PC-9 (cell line): ENCODE measurements around the gene PRRG2. TPM values are rescaled to one million over a fixed set of nuclear protein-coding genes. Genes with fewer than 3 reads are reported as not detected.

Source experiments
- BruUV-seq: library from RNA; stranded (reverse); fragments of 400-500 nt; replicated peaks from 2 replicates; lab custom pipeline; 2021; lab: Mats Ljungman, UMichigan
- CTCF ChIA-PET: fragments of 300-600 bp; sonication (Branson Sonifier 250); formaldehyde crosslinking; loops from one replicate; lab custom pipeline; 2022; ENCODE audit warnings: antibody characterized with exemption; lab: Charles Lee
- POLR2A ChIA-PET: fragments of 300-600 bp; sonication (Branson Sonifier 250); formaldehyde crosslinking; loops from one replicate; lab custom pipeline; 2022; ENCODE audit warnings: antibody characterized with exemption; ENCODE audit not compliant: unreplicated experiment; lab: Charles Lee
- DNase-seq, 2 experiments: peaks; one replicate each; pipeline versions ENCODE4 v3.0.0 to v3.0.0-alpha.2; 2015 to 2022; ENCODE audit warnings: mixed read lengths in 1 of 2
- H2AFZ ChIP-seq: fragments of 200-600 bp; sonication (generic); 2 replicates; pipeline ENCODE4 v1.8.1; 2017; ENCODE audit warnings: antibody characterized with exemption
- H3F3A ChIP-seq: fragments of 200-600 bp; sonication (generic); 2 replicates; pipeline ENCODE4 v1.8.1; 2017; ENCODE audit warnings: antibody characterized with exemption, mild to moderate bottlenecking, low read depth; ENCODE audit not compliant: insufficient read depth
- H3K27ac ChIP-seq: fragments of 200-600 bp; sonication (generic); 2 replicates; pipeline ENCODE4 v1.6.1; 2016; ENCODE audit warnings: mixed run types
- H3K27me3 ChIP-seq: fragments of 200-600 bp; sonication (generic); 2 replicates; pipeline ENCODE4 v1.6.1; 2016; ENCODE audit warnings: low read depth, mixed run types; ENCODE audit not compliant: insufficient read depth
- H3K36me3 ChIP-seq: fragments of 200-600 bp; sonication (generic); 2 replicates; pipeline ENCODE4 v1.6.1; 2016; ENCODE audit warnings: low read depth, mixed run types
- H3K4me1 ChIP-seq: fragments of 200-600 bp; sonication (generic); replicated peaks from 2 replicates; pipeline ENCODE4 v1.6.1; 2016; ENCODE audit warnings: mixed run types; ENCODE audit not compliant: insufficient read depth
- H3K4me2 ChIP-seq: fragments of 200-600 bp; sonication (generic); 2 replicates; pipeline ENCODE4 v1.6.1; 2017; ENCODE audit warnings: mixed run types
- H3K4me3 ChIP-seq: fragments of 200-600 bp; sonication (generic); 2 replicates; pipeline ENCODE4 v1.6.1; 2016; ENCODE audit warnings: mixed run types
- H3K79me2 ChIP-seq: fragments of 200-600 bp; sonication (generic); 2 replicates; pipeline ENCODE4 v1.6.1; 2017; ENCODE audit warnings: low read depth, mixed run types
- H3K9me2 ChIP-seq: fragments of 200-600 bp; sonication (generic); 2 replicates; pipeline ENCODE4 v1.8.1; 2017; ENCODE audit warnings: mild to moderate bottlenecking; ENCODE audit not compliant: insufficient read depth
- H3K9me3 ChIP-seq: fragments of 200-600 bp; sonication (generic); 2 replicates; pipeline ENCODE4 v1.8.1; 2016; ENCODE audit warnings: low read depth; ENCODE audit not compliant: insufficient read depth
- H4K20me1 ChIP-seq: fragments of 200-600 bp; sonication (generic); 2 replicates; pipeline ENCODE4 v1.8.1; 2017; ENCODE audit not compliant: insufficient read depth
- CTCF ChIP-seq: fragments of 200-600 bp; sonication (generic); conservative IDR thresholded peaks from 2 replicates; pipeline ENCODE4 v1.6.1; 2017; ENCODE audit warnings: mixed run types, antibody characterized with exemption, mild to moderate bottlenecking, moderate library complexity
- EZH2 ChIP-seq: fragments of 200-600 bp; sonication (generic); IDR thresholded peaks from 2 replicates; pipeline ENCODE4 v1.8.0; 2017; ENCODE audit warnings: antibody characterized with exemption, low read depth
- intact Hi-C: fragments of 100-400 bp; cut with micrococcal nuclease; formaldehyde crosslinking; loops from one replicate; pipeline ENCODE4 v1.10.0; 2022; ENCODE audit not compliant: unreplicated experiment
- total RNA-seq: library from RNA; stranded (reverse); gene quantifications from 2 replicates; pipeline ENCODE4 v1.2.3, GENCODE V29; 2021

PRRG2 gene
- total RNA-seq, 1 experiment from 2014 or later: 16.2 TPM

GRCh38 chr19:49626226-49626625 lies 45.1 kb downstream of the PRRG2 start:
- ChIA-PET CTCF (no interaction called here), POLR2A (interaction anchor here (0.7 kb wide), 1 partner anchor 50 kb away, joined by 3 read pairs; no protein-coding TSS in a partner anchor)
- Histone ChIP-seq H3K27ac (no peak overlapping the region), H3K79me2 (no peaks in the 10 kb centered on the region), H3K4me2 (no peak overlapping the region), H3F3A (peaks cover 43% of the 10 kb centered on the region), H3K27me3 (no peaks in the 10 kb centered on the region), H3K9me2 (no peaks in the 10 kb centered on the region), H3K4me1 (no peaks in the 10 kb centered on the region), H3K4me3 (no peak overlapping the region), H2AFZ (no peak overlapping the region), H4K20me1 (peaks cover 4% of the 10 kb centered on the region), H3K36me3 (peaks cover 10% of the 10 kb centered on the region; the same call in 1 of the 2 replicates), H3K9me3 (no peaks in the 10 kb centered on the region)
- DNase-seq: no peak
- no TSS peak for BruUV-seq
- no peak for TF ChIP-seq CTCF
- no peak for TF ChIP-seq EZH2
- intact Hi-C loops: no loop called here

- Histone ChIP-seq H3K36me3 (peaks cover 4% of the 10 kb centered on the region; the same call in 1 of the 2 replicates), H3F3A (peaks cover 43% of the 10 kb centered on the region), H2AFZ (no peak overlapping the region), H3K9me3 (no peaks in the 10 kb centered on the region), H3K4me2 (no peak overlapping the region), H3K79me2 (no peaks in the 10 kb centered on the region), H3K4me1 (no peaks in the 10 kb centered on the region), H3K4me3 (no peak overlapping the region), H4K20me1 (peaks cover 4% of the 10 kb centered on the region), H3K9me2 (no peaks in the 10 kb centered on the region), H3K27me3 (no peaks in the 10 kb centered on the region), H3K27ac (no peak overlapping the region)
- no peak for DNase-seq
- ChIA-PET POLR2A (no interaction called here), CTCF (interaction anchor here (0.5 kb wide), 1 partner anchor 788 kb away, joined by 3 read pairs; no protein-coding TSS in a partner anchor)
- TF ChIP-seq EZH2 (no peak), CTCF (no peak)
- BruUV-seq: no TSS peak
- intact Hi-C loops: no loop called here
These were observed 48.5 kb downstream of the PRRG2 start for GRCh38 chr19:49629659-49630058.

GRCh38 chr19:49631014-49631588 lies 50.0 kb downstream of the PRRG2 start:
- POLR2A ChIA-PET: interaction anchor here (1.7 kb wide), 1 partner anchor 9 kb away, joined by 12 read pairs; the partner anchor contains the start of gene RRAS
- no TSS peak for BruUV-seq

More at GRCh38 chr19:49631014-49631588, 50.0 kb downstream of the PRRG2 start:
- Histone ChIP-seq H3K27ac (no peak overlapping the region), H3F3A (peaks cover 44% of the 10 kb centered on the region), H3K27me3 (no peaks in the 10 kb centered on the region), H3K4me1 (no peaks in the 10 kb centered on the region), H3K79me2 (no peaks in the 10 kb centered on the region), H3K4me2 (no peak overlapping the region), H3K36me3 (peaks cover 4% of the 10 kb centered on the region; the same call in 1 of the 2 replicates), H2AFZ (no peak overlapping the region), H3K9me3 (no peaks in the 10 kb centered on the region), H4K20me1 (peaks cover 4% of the 10 kb centered on the region), H3K4me3 (no peak overlapping the region), H3K9me2 (no peaks in the 10 kb centered on the region)
- intact Hi-C loops: no loop called here
- no peak for DNase-seq
- CTCF ChIA-PET: no interaction called here
- TF ChIP-seq EZH2 (no peak), CTCF (no peak)
